Astrocyte (in vitro differentiated cells and primary cell): Measurements from ENCODE around the gene EGLN3. TPM values are rescaled to one million over a fixed set of nuclear protein-coding genes. Genes with fewer than 3 reads are reported as not detected.

ENCODE experiments used
- DNase-seq: peaks from one replicate; pipeline ENCODE4 v3.0.0-alpha.2; 2010; ENCODE audit warnings: low read depth
- FAIRE-seq: peaks from 2 replicates; lab custom pipeline; 2011; peaks lifted over from hg19 to GRCh38; lab: Jason Lieb, UNC
- H2AFZ ChIP-seq: 2 replicates; pipeline ENCODE4 v1.6.0; 2012; ENCODE audit warnings: low read depth, low read length, inconsistent platforms
- H3K27ac ChIP-seq: 2 replicates; pipeline ENCODE4 v1.5.1; 2011; ENCODE audit warnings: low read depth, low read length, inconsistent platforms
- H3K27me3 ChIP-seq: 2 replicates; pipeline ENCODE4 v1.6.0; 2011; ENCODE audit warnings: low read length, inconsistent platforms; ENCODE audit not compliant: insufficient read depth
- H3K36me3 ChIP-seq: 2 replicates; pipeline ENCODE4 v1.5.1; 2011; ENCODE audit warnings: low read length, inconsistent platforms; ENCODE audit not compliant: insufficient read depth
- H3K4me1 ChIP-seq: 2 replicates; pipeline ENCODE4 v1.5.1; 2011; ENCODE audit warnings: low read length, inconsistent platforms; ENCODE audit not compliant: insufficient read depth
- H3K4me2 ChIP-seq: 2 replicates; pipeline ENCODE4 v1.6.0; 2012; ENCODE audit warnings: low read length, inconsistent platforms
- H3K4me3 ChIP-seq: 2 replicates; pipeline ENCODE4 v1.5.1; 2011; ENCODE audit warnings: low read depth, mild to moderate bottlenecking, low read length, inconsistent platforms; ENCODE audit not compliant: insufficient read depth
- H3K79me2 ChIP-seq: 2 replicates; pipeline ENCODE4 v1.6.0; 2012; ENCODE audit warnings: mild to moderate bottlenecking, low read length, inconsistent platforms; ENCODE audit not compliant: insufficient read depth
- H3K9ac ChIP-seq: 2 replicates; pipeline ENCODE4 v1.6.0; 2012; ENCODE audit warnings: mild to moderate bottlenecking, low read length, inconsistent platforms
- H3K9me3 ChIP-seq: 2 replicates; pipeline ENCODE4 v1.5.1; 2012; ENCODE audit warnings: low read depth, mild to moderate bottlenecking, low read length, inconsistent platforms; ENCODE audit not compliant: insufficient read depth
- H4K20me1 ChIP-seq: 2 replicates; pipeline ENCODE4 v1.6.0; 2012; ENCODE audit warnings: low read length, inconsistent platforms; ENCODE audit not compliant: insufficient read depth
- H3K27ac Mint-ChIP-seq: one replicate; pipeline ENCODE4 v1.8.0; 2021; ENCODE audit warnings: mild to moderate bottlenecking, mixed read lengths; ENCODE audit not compliant: unreplicated experiment
- H3K27me3 Mint-ChIP-seq: one replicate; pipeline ENCODE4 v1.8.0; 2021; ENCODE audit warnings: low read depth, mixed read lengths; ENCODE audit not compliant: unreplicated experiment
- H3K36me3 Mint-ChIP-seq: one replicate; pipeline ENCODE4 v1.8.0; 2021; ENCODE audit warnings: low read depth, mixed read lengths; ENCODE audit not compliant: unreplicated experiment
- H3K4me1 Mint-ChIP-seq: one replicate; pipeline ENCODE4 v1.8.0; 2021; ENCODE audit warnings: low read depth, mixed read lengths; ENCODE audit not compliant: unreplicated experiment
- H3K4me3 Mint-ChIP-seq: one replicate; pipeline ENCODE4 v1.8.0; 2021; ENCODE audit warnings: mild to moderate bottlenecking, moderate library complexity, mixed read lengths; ENCODE audit not compliant: unreplicated experiment
- H3K9me3 Mint-ChIP-seq: one replicate; pipeline ENCODE4 v1.8.0; 2021; ENCODE audit warnings: mild to moderate bottlenecking, mixed read lengths; ENCODE audit not compliant: unreplicated experiment
- CTCF ChIP-seq: IDR thresholded peaks from 2 replicates; pipeline ENCODE4 v1.5.1; 2011; ENCODE audit warnings: low read depth, mild to moderate bottlenecking, inconsistent platforms, low read length, moderate library complexity; ENCODE audit not compliant: insufficient read depth
- EZH2 ChIP-seq: IDR thresholded peaks from 2 replicates; pipeline ENCODE4 v1.6.1; 2012; ENCODE audit warnings: mild to moderate bottlenecking, low read length, inconsistent platforms; ENCODE audit not compliant: insufficient read depth
- total RNA-seq: library from RNA; stranded (reverse); gene quantifications from 2 replicates; pipeline ENCODE4 v1.2.1, GENCODE V29; 2021

Gene EGLN3
- total RNA-seq, 1 donor from 2014 or later, result 13.3 TPM

- Mint-ChIP-seq H3K4me1 (peaks cover 26% of the 10 kb centered on the region), H3K9me3 (no peaks in the 10 kb centered on the region)
- H3K4me2 ChIP-seq, result peak overlapping the region; percentile 10
These were observed 36.0 kb downstream of the EGLN3 start for GRCh38 chr14:33914676-33915516.

GRCh38 chr14:33911046-33911445, 39.8 kb downstream of the EGLN3 start:
- no peak for TF ChIP-seq CTCF
- Mint-ChIP-seq H3K9me3 (no peaks in the 10 kb centered on the region), H3K4me3 (no peak overlapping the region), H3K27ac (no peak overlapping the region), H3K36me3 (no peaks in the 10 kb centered on the region), H3K4me1 (peaks cover 12% of the 10 kb centered on the region), H3K27me3 (no peaks in the 10 kb centered on the region)
- H3K4me3 ChIP-seq, result no peak overlapping the region
- no peak overlapping the region for H2AFZ ChIP-seq
- no peaks in the 10 kb centered on the region for H3K36me3 ChIP-seq
- H3K4me2 ChIP-seq, result no peak overlapping the region
- DNase-seq (no peak), FAIRE-seq (no peak)
- H3K79me2 ChIP-seq, result no peaks in the 10 kb centered on the region
- H3K27me3 ChIP-seq, result no peaks in the 10 kb centered on the region
- H3K4me1 ChIP-seq, result peaks cover 9% of the 10 kb centered on the region
- no peak overlapping the region for H3K27ac ChIP-seq
- no peaks in the 10 kb centered on the region for H4K20me1 ChIP-seq
- H3K9me3 ChIP-seq, result no peaks in the 10 kb centered on the region
- no peak overlapping the region for H3K9ac ChIP-seq

More at GRCh38 chr14:33914676-33915516, 36.0 kb downstream of the EGLN3 start:
- H3K4me3 ChIP-seq, result no peak overlapping the region
- H3K27me3 ChIP-seq, result peaks cover 6% of the 10 kb centered on the region
- H3K4me1 ChIP-seq, result peaks cover 16% of the 10 kb centered on the region
- no peaks in the 10 kb centered on the region for H3K36me3 ChIP-seq
- Mint-ChIP-seq H3K36me3 (peaks cover 2% of the 10 kb centered on the region), H3K27me3 (no peaks in the 10 kb centered on the region), H3K27ac (peak overlapping the region; percentile 77), H3K4me3 (no peak overlapping the region)
- no peak overlapping the region for H3K9ac ChIP-seq
- TF ChIP-seq EZH2 (no peak), CTCF (no peak)
- peak; percentile 85 for DNase-seq
- no peaks in the 10 kb centered on the region for H3K79me2 ChIP-seq
- no peak overlapping the region for H3K27ac ChIP-seq
- no peaks in the 10 kb centered on the region for H4K20me1 ChIP-seq
- H3K9me3 ChIP-seq, result no peaks in the 10 kb centered on the region
- no peak for FAIRE-seq
- no peak overlapping the region for H2AFZ ChIP-seq

- Histone ChIP-seq H3K27me3 (no peaks in the 10 kb centered on the region), H2AFZ (no peak overlapping the region), H3K27ac (no peak overlapping the region), H3K36me3 (no peaks in the 10 kb centered on the region), H4K20me1 (no peaks in the 10 kb centered on the region), H3K9me3 (no peaks in the 10 kb centered on the region), H3K79me2 (no peaks in the 10 kb centered on the region), H3K4me1 (peaks cover 8% of the 10 kb centered on the region), H3K4me2 (no peak overlapping the region), H3K4me3 (no peak overlapping the region), H3K9ac (no peak overlapping the region)
- TF ChIP-seq CTCF (no peak), EZH2 (no peak)
- Mint-ChIP-seq H3K9me3 (no peaks in the 10 kb centered on the region), H3K27ac (no peak overlapping the region), H3K36me3 (no peaks in the 10 kb centered on the region), H3K27me3 (no peaks in the 10 kb centered on the region), H3K4me3 (no peak overlapping the region), H3K4me1 (peaks cover 10% of the 10 kb centered on the region)
- DNase-seq, result no peak
- no peak for FAIRE-seq
These were observed 40.4 kb downstream of the EGLN3 start for GRCh38 chr14:33910435-33910834.
